Measurements from ENCODE around the gene RNF181.
"Not testable (repeated sequence)": the region's sequence is repeated elsewhere in the genome, so short reads cannot be mapped to it uniquely, and the experiment has no call there.

RNF181 gene

DNA sequence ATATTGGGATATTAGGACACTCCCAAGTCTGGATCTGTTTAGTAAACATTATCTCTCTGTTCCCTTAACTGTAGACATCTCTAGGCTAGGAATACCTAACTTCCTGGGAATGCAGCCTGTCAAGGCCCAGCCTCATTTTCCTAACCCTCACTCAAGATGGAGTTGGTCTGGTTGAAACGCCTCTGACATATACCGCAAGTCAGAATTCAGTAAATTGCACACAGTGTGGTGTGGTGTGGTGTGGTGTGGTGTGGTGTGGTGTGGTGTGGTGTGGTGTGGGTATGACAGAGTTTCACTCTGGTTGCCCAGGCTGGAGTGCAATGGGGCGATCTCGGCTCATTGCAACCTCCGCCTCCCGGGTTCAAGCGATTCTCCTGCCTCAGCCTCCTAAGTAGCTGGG is 19.2 kb downstream of the RNF181 start:
- DNase-seq (ENCODE audit: low spot score), result not testable (repeated sequence)

GRCh38 chr2:85615413-85615728 is 19.8 kb downstream of the RNF181 start:
- no peak for DNase-seq (ENCODE audit: low spot score)

GRCh38 chr2:85617723-85618122 is 22.2 kb downstream of the RNF181 start:
- DNase-seq (ENCODE audit: low spot score), result not testable (repeated sequence)

- no peak for DNase-seq (ENCODE audit: low spot score)
Observed at GRCh38 chr2:85619617-85620016, 24.1 kb downstream of the RNF181 start.

GRCh38 chr2:85621338-85621737 is 25.8 kb downstream of the RNF181 start:
- no peak for DNase-seq (ENCODE audit: low spot score)

GRCh38 chr2:85623991-85624390 is 28.4 kb downstream of the RNF181 start:
- DNase-seq (ENCODE audit: low spot score), result no peak

DNA sequence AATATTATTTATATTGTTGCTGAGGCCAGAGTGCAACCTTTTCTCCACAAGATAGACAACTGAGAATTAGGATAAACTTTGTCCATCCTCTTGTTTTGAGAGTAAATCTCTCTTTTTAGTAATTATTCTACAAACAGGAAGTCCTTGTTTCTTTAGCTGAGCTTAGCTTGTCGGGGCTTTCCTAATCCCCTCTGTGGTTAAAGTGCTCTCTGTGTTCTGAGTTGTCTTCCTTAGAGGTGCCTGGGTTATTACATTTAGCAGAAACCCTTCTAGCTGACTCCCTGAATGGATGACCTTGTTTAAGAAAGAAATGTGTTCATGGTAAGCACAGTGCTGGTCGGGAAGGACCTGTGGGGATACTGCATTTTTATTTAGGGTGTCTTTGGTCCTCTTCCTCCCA is 33.1 kb downstream of the RNF181 start:
- DNase-seq (ENCODE audit: low spot score), result no peak

GRCh38 chr2:85631316-85631715 is 35.8 kb downstream of the RNF181 start:
- no peak for DNase-seq (ENCODE audit: low spot score)

DNA sequence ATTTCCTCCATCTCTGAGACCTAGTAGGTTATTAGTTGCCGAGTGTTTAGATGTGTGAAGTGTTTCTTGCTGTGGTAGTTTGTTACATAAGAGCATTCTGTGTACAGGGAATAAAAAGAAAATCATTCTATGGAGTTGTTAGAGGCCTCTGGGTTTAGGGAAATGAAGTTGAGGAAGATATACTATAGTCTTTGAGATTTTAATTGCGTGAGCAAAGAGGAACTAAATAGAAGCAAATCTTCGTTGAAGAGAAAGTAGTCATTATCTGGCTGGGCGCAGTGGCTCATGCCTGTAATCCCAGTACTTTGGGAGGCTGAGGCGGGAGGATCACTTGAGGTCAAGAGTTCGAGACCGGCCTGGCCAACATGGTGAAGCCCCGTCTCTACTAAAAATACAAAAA is 39.5 kb downstream of the RNF181 start:
- no peak for DNase-seq (ENCODE audit: low spot score)

GRCh38 chr2:85635636-85636035 is 40.1 kb downstream of the RNF181 start:
- DNase-seq (ENCODE audit: low spot score), result no peak

DNA sequence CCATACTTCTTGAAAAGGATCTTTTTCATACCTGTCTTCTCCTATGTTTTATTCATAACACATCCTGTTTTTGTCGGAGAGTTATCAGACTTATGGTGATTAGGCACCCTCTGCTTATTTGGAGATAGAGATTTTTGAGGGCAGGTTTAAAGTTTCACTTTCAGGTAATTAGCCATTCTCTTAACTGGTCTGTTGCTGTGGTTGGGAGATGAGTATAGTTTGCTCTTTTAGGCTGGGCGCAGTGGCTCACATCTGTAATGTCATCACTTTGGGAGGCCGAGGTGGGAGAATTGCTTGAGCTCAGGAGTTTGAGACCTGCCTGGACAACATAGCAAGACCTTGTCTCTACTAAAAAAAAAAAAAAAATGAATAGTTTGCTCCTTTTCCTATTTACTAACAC is 47.2 kb downstream of the RNF181 start:
- no peak for DNase-seq (ENCODE audit: low spot score)

GRCh38 chr2:85644909-85645308 is 49.4 kb downstream of the RNF181 start:
- DNase-seq (ENCODE audit: low spot score), result no peak

GRCh38 chr2:85646166-85646565 is 50.6 kb downstream of the RNF181 start:
- DNase-seq (ENCODE audit: low spot score), result no peak
